ENCODE results near the gene MICAL2.

- TF ChIP-seq CTCF (IDR thresholded peaks at IDR 0.05) (no peak), ZFX (IDR thresholded peaks at IDR 0.05; ENCODE audit: borderline replicate concordance) (no peak)
Measured at GRCh38 chr11:12148882-12149281, 38.5 kb downstream of the MICAL2 start.

Data from 22Rv1 (cell line).